ENCODE data around the gene ACOD1. TPM values are rescaled to one million over a fixed set of nuclear protein-coding genes. Genes with fewer than 3 reads are reported as not detected.

Gene ACOD1
- total and polyA plus RNA-seq, 10 of the 15 experiments (the other 5 are each of a cell fraction or from before 2014, with no cell fraction given), result not detected

DNA sequence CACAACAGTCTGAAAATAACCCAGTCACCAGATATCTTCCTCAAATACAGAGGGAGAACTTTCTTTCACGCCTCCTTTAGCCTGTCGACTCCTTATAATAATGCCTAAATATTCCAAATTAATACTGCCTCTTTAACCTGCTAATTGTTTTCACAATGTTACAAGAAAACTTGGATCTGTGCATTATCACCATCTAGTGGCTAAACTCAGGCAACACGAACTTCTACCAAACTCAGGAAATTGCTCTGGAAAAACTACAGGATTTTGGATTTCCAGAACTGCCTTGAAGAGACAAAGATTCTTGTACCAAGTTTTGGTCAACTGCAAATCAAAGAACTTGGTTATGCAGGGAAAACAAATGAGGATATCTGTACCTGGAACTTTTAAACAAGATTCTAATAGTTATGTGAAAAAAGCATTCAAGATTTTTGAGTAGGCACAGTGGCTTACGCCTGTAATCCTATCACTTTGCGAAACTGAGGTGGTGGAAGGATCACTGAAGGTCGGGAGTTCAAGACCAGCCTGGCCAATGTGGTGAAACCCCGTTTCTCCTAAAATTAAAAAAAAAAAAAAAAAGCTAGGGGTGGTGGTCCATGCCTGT, 54.4 kb downstream of the ACOD1 start (continued):
- TF ChIP-seq, protein P1, sequence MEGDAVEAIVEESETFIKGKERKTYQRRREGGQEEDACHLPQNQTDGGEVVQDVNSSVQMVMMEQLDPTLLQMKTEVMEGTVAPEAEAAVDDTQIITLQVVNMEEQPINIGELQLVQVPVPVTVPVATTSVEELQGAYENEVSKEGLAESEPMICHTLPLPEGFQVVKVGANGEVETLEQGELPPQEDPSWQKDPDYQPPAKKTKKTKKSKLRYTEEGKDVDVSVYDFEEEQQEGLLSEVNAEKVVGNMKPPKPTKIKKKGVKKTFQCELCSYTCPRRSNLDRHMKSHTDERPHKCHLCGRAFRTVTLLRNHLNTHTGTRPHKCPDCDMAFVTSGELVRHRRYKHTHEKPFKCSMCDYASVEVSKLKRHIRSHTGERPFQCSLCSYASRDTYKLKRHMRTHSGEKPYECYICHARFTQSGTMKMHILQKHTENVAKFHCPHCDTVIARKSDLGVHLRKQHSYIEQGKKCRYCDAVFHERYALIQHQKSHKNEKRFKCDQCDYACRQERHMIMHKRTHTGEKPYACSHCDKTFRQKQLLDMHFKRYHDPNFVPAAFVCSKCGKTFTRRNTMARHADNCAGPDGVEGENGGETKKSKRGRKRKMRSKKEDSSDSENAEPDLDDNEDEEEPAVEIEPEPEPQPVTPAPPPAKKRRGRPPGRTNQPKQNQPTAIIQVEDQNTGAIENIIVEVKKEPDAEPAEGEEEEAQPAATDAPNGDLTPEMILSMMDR (IDR thresholded peaks at IDR 0.05 in 2 of 3, conservative IDR thresholded peaks at IDR 0.05 in 1 of 3; ENCODE audit: control insufficient read depth in 2 of 3, extremely low read depth in 1 of 3, insufficient read depth in 1 of 3, low read depth in 3 of 3, low read length in 3 of 3), result peak; percentile 44 to 56 (median 54); a peak in 4 of 6 replicates
- TF ChIP-seq IKZF2 (IDR thresholded peaks at IDR 0.05), result 0 out of 4 replicates have a peak, but pooled peaks of 1 of the 2 experiments have one; percentile 24
- TF ChIP-seq, protein P2, sequence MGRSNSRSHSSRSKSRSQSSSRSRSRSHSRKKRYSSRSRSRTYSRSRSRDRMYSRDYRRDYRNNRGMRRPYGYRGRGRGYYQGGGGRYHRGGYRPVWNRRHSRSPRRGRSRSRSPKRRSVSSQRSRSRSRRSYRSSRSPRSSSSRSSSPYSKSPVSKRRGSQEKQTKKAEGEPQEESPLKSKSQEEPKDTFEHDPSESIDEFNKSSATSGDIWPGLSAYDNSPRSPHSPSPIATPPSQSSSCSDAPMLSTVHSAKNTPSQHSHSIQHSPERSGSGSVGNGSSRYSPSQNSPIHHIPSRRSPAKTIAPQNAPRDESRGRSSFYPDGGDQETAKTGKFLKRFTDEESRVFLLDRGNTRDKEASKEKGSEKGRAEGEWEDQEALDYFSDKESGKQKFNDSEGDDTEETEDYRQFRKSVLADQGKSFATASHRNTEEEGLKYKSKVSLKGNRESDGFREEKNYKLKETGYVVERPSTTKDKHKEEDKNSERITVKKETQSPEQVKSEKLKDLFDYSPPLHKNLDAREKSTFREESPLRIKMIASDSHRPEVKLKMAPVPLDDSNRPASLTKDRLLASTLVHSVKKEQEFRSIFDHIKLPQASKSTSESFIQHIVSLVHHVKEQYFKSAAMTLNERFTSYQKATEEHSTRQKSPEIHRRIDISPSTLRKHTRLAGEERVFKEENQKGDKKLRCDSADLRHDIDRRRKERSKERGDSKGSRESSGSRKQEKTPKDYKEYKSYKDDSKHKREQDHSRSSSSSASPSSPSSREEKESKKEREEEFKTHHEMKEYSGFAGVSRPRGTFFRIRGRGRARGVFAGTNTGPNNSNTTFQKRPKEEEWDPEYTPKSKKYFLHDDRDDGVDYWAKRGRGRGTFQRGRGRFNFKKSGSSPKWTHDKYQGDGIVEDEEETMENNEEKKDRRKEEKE (IDR thresholded peaks at IDR 0.05), result no peak
- TF ChIP-seq, protein P3, sequence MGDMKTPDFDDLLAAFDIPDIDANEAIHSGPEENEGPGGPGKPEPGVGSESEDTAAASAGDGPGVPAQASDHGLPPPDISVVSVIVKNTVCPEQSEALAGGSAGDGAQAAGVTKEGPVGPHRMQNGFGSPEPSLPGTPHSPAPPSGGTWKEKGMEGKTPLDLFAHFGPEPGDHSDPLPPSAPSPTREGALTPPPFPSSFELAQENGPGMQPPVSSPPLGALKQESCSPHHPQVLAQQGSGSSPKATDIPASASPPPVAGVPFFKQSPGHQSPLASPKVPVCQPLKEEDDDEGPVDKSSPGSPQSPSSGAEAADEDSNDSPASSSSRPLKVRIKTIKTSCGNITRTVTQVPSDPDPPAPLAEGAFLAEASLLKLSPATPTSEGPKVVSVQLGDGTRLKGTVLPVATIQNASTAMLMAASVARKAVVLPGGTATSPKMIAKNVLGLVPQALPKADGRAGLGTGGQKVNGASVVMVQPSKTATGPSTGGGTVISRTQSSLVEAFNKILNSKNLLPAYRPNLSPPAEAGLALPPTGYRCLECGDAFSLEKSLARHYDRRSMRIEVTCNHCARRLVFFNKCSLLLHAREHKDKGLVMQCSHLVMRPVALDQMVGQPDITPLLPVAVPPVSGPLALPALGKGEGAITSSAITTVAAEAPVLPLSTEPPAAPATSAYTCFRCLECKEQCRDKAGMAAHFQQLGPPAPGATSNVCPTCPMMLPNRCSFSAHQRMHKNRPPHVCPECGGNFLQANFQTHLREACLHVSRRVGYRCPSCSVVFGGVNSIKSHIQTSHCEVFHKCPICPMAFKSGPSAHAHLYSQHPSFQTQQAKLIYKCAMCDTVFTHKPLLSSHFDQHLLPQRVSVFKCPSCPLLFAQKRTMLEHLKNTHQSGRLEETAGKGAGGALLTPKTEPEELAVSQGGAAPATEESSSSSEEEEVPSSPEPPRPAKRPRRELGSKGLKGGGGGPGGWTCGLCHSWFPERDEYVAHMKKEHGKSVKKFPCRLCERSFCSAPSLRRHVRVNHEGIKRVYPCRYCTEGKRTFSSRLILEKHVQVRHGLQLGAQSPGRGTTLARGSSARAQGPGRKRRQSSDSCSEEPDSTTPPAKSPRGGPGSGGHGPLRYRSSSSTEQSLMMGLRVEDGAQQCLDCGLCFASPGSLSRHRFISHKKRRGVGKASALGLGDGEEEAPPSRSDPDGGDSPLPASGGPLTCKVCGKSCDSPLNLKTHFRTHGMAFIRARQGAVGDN (IDR thresholded peaks at IDR 0.05), result no peak
- TF ChIP-seq HDAC6 (IDR thresholded peaks at IDR 0.05; ENCODE audit: unreplicated experiment), result no peak
- TF ChIP-seq SPI1 (IDR thresholded peaks at IDR 0.05; ENCODE audit: borderline replicate concordance, insufficient read depth, low read depth, low read length), result no peak
- no peak for TF ChIP-seq SMAD1 (IDR thresholded peaks at IDR 0.05; ENCODE audit: low read depth, partially characterized antibody)
- TF ChIP-seq, protein P4, sequence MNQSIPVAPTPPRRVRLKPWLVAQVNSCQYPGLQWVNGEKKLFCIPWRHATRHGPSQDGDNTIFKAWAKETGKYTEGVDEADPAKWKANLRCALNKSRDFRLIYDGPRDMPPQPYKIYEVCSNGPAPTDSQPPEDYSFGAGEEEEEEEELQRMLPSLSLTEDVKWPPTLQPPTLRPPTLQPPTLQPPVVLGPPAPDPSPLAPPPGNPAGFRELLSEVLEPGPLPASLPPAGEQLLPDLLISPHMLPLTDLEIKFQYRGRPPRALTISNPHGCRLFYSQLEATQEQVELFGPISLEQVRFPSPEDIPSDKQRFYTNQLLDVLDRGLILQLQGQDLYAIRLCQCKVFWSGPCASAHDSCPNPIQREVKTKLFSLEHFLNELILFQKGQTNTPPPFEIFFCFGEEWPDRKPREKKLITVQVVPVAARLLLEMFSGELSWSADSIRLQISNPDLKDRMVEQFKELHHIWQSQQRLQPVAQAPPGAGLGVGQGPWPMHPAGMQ (IDR thresholded peaks at IDR 0.05; ENCODE audit: borderline replicate concordance), result no peak
- TF ChIP-seq ATF7 (IDR thresholded peaks at IDR 0.05; ENCODE audit: low read depth), result no peak
- no peak for TF ChIP-seq RUNX3 (IDR thresholded peaks at IDR 0.05; ENCODE audit: low read length)
- TF ChIP-seq BCL11A (IDR thresholded peaks at IDR 0.05; ENCODE audit: low read depth, low read length), result no peak
- TF ChIP-seq EZH2 (IDR thresholded peaks at IDR 0.05; ENCODE audit: borderline replicate concordance, control insufficient read depth, low read depth, low read length), result no peak
- TF ChIP-seq, protein P5, sequence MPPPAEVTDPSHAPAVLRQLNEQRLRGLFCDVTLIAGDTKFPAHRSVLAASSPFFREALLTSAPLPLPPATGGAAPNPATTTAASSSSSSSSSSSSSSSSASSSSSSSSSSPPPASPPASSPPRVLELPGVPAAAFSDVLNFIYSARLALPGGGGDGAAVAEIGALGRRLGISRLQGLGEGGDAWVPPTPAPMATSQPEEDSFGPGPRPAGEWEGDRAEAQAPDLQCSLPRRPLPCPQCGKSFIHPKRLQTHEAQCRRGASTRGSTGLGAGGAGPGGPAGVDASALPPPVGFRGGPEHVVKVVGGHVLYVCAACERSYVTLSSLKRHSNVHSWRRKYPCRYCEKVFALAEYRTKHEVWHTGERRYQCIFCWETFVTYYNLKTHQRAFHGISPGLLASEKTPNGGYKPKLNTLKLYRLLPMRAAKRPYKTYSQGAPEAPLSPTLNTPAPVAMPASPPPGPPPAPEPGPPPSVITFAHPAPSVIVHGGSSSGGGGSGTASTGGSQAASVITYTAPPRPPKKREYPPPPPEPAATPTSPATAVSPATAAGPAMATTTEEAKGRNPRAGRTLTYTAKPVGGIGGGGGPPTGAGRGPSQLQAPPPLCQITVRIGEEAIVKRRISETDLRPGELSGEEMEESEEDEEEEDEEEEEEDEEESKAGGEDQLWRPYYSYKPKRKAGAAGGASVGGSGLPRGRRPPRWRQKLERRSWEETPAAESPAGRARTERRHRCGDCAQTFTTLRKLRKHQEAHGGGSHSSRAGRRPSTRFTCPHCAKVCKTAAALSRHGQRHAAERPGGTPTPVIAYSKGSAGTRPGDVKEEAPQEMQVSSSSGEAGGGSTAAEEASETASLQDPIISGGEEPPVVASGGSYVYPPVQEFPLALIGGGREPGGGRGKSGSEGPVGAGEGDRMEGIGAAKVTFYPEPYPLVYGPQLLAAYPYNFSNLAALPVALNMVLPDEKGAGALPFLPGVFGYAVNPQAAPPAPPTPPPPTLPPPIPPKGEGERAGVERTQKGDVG (CRISPR knock-in tag; IDR thresholded peaks at IDR 0.05), result no peak
- TF ChIP-seq RCOR1 (conservative IDR thresholded peaks at IDR 0.05; ENCODE audit: low read depth, low read length), result no peak
- no peak for TF ChIP-seq MTA2 (IDR thresholded peaks at IDR 0.05; ENCODE audit: low read depth)
- no peak for TF ChIP-seq ZNF24 (IDR thresholded peaks at IDR 0.05)

Data from GM12878 (cell line).